Stimulated activated memory B cell treated with anti-CD40 and anti-IgM and Interleukin-4, amounts not matched to agents 10 μg/mL and 1 μg/mL and 100 μg/mL, for 72 hours (primary cell): ENCODE results near the gene PDZK1.
"Not testable (repeated sequence)": the region's sequence is repeated elsewhere in the genome, so short reads cannot be mapped to it uniquely, and the experiment has no call there.

ENCODE experiments used
- ATAC-seq: fragments of 150-1000 bp; cut with Tn5 transposase; 2 replicates; pipeline ENCODE4 v1.10.0; 2021
- H3K27ac Mint-ChIP-seq: one replicate; pipeline ENCODE4 v1.8.0; 2022; ENCODE audit warnings: mild to moderate bottlenecking, mixed read lengths
- H3K27me3 Mint-ChIP-seq: one replicate; pipeline ENCODE4 v1.8.0; 2022; ENCODE audit warnings: mixed read lengths
- H3K36me3 Mint-ChIP-seq: one replicate; pipeline ENCODE4 v1.8.0; 2022; ENCODE audit warnings: mixed read lengths
- H3K4me1 Mint-ChIP-seq: one replicate; pipeline ENCODE4 v1.8.0; 2022; ENCODE audit warnings: mixed read lengths
- H3K4me3 Mint-ChIP-seq: one replicate; pipeline ENCODE4 v1.8.0; 2022; ENCODE audit warnings: mild to moderate bottlenecking, moderate library complexity, mixed read lengths
- H3K9me3 Mint-ChIP-seq: one replicate; pipeline ENCODE4 v1.8.0; 2022; ENCODE audit warnings: mixed read lengths

The PDZK1 gene

DNA sequence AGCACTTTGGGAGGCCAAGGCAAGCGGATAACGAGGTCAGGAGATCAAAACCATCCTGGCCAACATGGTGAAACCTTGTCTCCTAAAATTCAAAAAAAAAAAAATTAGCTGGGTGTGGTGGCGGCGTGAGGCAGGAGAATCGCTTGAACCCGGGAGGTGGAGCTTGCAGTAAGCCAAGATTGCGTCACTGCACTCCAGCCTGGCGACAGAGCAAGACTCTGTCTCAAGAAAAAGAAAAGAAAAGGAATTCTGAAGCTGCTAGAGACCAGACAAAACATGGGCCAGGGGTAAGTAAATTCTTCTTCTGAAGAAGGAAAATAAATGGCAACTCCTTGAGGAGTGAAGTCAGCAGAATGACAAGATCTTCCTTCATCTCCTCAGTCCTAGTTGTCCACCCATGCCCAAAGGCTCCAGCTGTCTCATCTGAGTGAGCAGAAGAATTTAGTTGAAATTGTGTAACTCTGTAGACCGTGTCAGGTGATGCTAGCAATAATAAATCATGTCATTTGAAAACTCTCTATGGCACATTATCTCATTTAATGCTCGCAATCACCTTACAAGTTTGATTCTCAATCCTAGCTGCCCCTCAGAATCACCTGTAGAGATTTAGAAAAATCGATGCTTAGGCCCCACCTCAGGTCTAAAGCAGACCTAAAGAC, 14.3 kb downstream of the PDZK1 start:
- ATAC-seq = no peak
- H3K4me1 Mint-ChIP-seq = peaks cover 12% of the 10 kb centered on the region
- no peaks in the 10 kb centered on the region for H3K9me3 Mint-ChIP-seq
- H3K4me3 Mint-ChIP-seq = no peak overlapping the region
- H3K27me3 Mint-ChIP-seq = no peaks in the 10 kb centered on the region
- no peaks in the 10 kb centered on the region for H3K36me3 Mint-ChIP-seq
- H3K27ac Mint-ChIP-seq = no peak overlapping the region

DNA sequence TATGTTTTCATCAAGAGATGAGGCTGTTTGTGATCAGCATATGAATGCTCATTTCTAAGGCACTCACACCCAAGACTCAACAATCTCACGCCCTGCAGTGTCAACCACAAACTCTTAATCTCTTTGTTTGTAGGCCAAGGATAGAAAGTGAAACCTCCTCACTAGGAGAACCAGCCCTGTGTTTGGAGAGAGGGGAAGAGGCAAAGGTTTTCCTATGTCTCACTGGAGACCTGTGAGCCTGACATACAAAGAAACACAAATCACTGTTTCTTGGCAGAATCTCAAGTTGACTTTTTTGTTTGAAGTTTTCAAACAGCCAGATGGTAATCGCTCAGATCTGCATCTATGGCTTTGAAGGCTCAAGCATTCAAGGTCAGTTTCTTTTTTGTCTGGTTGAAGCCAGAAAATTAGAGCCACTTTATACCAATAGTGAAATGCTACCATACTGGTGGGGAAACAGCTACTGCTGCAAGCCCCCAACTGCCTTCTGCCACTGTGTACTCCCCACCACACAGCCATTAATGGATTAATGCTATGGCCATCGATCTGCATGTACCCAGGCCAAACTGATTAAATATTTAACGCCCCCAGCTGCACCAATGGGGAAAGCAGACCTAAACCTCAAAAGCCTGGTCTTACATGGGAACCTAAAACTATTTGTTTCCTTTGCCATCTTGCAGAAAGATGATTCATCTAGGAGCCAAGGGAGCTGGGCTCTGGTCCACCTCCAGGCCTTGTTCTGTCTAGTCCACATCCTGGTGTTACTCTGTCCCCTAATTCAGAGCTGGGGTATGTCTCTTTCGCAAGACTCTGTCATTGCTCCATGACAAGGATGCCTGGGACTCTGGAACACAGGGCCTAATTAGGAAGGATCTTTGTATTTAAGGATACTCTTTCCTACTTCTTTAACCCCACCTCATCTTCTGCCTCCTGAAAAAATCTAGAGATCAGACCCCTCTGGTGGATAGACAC, 16.3 kb downstream of the PDZK1 start:
- Mint-ChIP-seq H3K9me3 (no peaks in the 10 kb centered on the region), H3K4me1 (peaks cover 12% of the 10 kb centered on the region), H3K4me3 (no peak overlapping the region), H3K27me3 (no peaks in the 10 kb centered on the region), H3K27ac (peak overlapping the region; percentile 59), H3K36me3 (no peaks in the 10 kb centered on the region)
- ATAC-seq = no peak

DNA sequence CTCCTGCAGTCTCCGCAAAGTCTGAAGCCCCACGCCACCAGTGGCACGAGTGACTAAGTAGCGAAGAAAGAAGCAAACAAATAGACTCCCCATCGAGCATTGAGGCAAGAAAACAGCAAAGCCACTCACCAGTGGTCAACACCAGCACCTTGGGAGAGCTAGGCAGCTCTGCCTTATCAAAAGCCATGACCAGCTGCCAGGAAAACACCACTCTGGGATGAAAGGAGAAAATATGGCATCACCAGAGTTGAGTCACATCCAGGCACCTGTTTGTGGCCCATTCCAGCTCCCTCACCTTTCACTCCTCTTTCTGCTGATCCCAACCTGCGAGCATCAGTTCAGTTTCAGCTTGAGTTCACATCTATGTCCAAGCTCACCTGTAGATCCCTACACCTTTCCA, 17.2 kb downstream of the PDZK1 start:
- Mint-ChIP-seq H3K4me1 (peaks cover 12% of the 10 kb centered on the region), H3K27ac (peak overlapping the region; percentile 59), H3K27me3 (no peaks in the 10 kb centered on the region), H3K36me3 (no peaks in the 10 kb centered on the region), H3K9me3 (no peaks in the 10 kb centered on the region), H3K4me3 (no peak overlapping the region)
- ATAC-seq = no peak

DNA sequence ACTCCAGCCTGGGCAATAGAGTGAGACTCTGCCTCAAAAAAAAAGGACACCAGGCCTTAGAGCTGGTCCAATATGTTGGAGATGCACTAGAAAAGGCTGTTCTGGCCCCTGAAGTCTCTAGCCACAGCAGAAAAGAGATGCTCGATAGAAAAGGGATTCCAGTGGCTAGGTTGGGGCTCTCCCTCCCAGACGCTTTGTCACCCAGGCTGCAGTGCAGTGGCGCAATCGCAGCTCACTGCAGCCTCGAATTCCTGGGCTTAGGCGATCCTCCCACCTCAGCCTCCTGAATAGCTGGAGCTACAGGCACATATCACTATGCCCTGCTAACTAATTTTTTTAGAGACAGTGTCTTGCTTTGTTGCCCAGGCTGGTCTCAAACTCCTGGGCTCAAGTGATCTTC, 18.2 kb downstream of the PDZK1 start:
- no peak for ATAC-seq
- Mint-ChIP-seq H3K4me1 (peaks cover 12% of the 10 kb centered on the region), H3K27ac (no peak overlapping the region), H3K36me3 (no peaks in the 10 kb centered on the region), H3K9me3 (no peaks in the 10 kb centered on the region), H3K4me3 (no peak overlapping the region), H3K27me3 (no peaks in the 10 kb centered on the region)

DNA sequence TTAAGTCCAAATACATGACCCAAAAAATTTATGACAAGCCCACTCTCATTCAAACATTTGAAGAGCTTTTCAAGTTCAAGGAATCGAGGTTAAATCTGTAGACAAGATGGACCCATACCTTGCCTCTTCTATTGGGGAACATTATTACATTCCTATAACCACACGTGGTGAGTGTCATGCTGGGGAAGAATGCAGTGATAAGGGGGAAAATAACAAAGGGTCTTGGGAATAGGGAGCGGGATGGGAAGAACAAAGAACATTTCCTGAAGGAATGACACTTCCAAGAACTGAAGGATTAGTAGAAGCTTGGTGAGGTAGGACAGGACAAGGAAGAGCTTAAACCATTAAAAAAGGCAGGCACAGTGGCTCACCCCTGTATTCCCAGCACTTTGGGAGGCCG, 18.8 kb downstream of the PDZK1 start:
- Mint-ChIP-seq H3K4me3 (no peak overlapping the region), H3K9me3 (no peaks in the 10 kb centered on the region), H3K4me1 (peaks cover 12% of the 10 kb centered on the region), H3K27ac (no peak overlapping the region), H3K36me3 (no peaks in the 10 kb centered on the region), H3K27me3 (no peaks in the 10 kb centered on the region)
- ATAC-seq = no peak

DNA sequence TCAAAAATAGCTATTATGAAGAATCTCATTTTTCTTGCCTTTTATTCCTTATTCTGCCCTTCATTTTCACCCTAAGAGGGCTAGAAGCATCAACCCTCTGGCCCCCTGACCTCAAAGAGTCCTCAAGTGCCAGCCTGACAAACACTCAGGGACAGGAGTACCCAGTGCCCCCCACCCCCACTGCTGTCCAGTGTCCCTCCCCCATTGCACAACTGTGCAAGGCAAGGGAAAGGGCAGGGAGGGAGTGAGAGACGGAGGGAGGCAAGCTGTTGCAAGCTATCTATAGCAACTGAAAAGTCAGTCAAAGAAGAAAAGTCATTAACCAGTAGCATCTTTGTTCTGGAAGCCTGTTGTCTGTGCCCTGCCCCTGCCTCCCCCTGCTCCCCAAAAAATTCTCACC, 21.1 kb downstream of the PDZK1 start:
- not testable (repeated sequence) for H3K27ac Mint-ChIP-seq, H3K9me3 Mint-ChIP-seq, H3K4me3 Mint-ChIP-seq, H3K36me3 Mint-ChIP-seq, ATAC-seq, H3K27me3 Mint-ChIP-seq
- peaks cover 12% of the 10 kb centered on the region for H3K4me1 Mint-ChIP-seq

DNA sequence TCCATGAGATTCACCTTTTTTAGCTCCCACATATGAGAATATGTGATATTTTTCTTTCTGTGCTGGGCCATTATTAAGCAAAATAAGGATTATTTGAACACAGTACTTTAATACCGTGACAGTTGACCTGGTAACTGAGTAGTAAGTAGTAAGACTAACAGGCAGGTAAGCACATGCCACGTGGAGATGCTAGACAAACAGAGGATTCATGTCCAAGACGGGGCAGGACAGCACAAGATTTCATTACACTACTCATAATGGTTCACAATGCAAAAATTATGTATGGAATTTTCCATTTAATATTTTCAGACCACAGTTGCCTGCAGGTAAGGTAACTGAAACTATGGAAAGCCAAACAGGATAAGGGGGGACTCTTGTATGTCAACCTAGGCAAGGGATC, 22.3 kb downstream of the PDZK1 start:
- not testable (repeated sequence) for H3K36me3 Mint-ChIP-seq, H3K27ac Mint-ChIP-seq, H3K4me3 Mint-ChIP-seq, H3K4me1 Mint-ChIP-seq, ATAC-seq, H3K9me3 Mint-ChIP-seq, H3K27me3 Mint-ChIP-seq

DNA sequence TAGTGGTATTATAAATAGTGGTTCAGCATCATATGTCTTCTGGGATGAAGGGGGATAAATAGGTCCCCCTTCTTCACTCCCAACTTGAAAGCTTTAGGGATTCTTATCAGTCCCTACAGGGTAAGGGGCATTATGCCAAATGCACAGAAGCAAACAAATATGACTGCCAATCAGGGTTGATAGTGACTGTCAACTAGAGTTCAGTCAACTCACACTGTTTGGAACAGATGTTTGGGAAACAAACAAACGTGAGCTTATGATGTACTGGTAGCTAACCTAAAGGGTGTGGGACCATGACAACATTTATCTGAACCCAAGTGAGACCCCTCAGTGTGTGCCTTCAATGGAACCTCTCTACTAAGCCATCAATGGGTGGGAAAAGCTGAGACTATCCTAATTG, 34.0 kb downstream of the PDZK1 start:
- not testable (repeated sequence) for H3K27ac Mint-ChIP-seq, ATAC-seq, H3K27me3 Mint-ChIP-seq, H3K4me1 Mint-ChIP-seq, H3K9me3 Mint-ChIP-seq, H3K4me3 Mint-ChIP-seq
- H3K36me3 Mint-ChIP-seq = peaks cover 12% of the 10 kb centered on the region

DNA sequence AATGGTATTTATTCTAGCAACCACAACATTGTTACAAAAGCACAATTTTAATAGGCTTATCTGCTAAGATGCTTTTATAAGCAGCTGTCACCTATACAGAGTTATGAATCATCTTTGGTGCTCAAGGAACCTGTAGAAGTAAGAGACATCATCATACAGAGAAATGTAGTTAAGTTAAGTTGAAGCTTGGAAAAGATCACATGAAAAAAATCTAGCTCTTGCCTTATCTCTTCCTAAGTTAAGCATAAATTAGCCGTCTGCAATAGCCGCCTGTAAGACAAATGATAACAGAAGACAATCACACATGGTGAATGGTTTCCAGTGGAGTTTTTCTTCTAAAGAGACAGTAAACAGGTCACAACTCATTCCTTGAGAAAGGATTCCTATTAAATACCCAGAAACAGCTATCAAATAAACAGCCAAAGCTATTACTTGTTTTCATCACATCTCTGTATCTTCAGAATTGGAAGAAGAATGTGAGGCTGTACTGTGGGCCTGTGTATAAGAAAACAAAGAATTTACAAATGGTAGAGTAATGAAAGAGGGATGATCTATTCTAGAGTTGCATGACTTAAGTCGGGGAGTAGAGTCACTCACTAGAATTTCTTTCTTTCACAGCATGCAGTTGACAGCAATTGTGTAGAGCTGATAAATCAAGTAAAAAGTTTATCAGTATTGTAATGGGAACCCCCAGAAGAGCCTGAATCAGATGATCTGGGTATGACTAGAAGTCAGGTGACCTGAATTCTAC, 36.0 kb downstream of the PDZK1 start:
- ATAC-seq, H3K4me3 Mint-ChIP-seq, H3K27ac Mint-ChIP-seq, H3K4me1 Mint-ChIP-seq, H3K27me3 Mint-ChIP-seq, H3K9me3 Mint-ChIP-seq: not testable (repeated sequence)
- H3K36me3 Mint-ChIP-seq = peaks cover 21% of the 10 kb centered on the region

DNA sequence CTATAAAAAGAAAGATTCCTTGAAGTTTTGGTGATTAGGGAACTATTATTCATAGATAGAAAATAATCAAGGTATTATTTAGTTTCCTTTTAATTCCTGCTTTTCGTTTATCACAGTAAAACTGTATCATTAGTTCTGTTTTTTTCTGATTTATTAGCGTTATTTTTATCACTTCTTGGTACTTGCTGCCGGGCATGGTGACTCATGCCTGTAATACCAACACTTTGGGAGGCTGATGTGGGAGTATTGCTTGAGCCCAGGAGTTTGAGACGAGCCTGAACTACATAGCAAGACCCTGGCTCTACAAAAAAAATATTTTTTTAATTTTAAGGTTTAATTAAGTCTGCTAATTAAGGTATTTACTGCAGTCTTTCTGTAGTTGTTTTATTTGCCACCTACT, 42.2 kb downstream of the PDZK1 start:
- H3K4me1 Mint-ChIP-seq, H3K27ac Mint-ChIP-seq, H3K9me3 Mint-ChIP-seq, ATAC-seq, H3K4me3 Mint-ChIP-seq, H3K27me3 Mint-ChIP-seq: not testable (repeated sequence)
- peaks cover 14% of the 10 kb centered on the region for H3K36me3 Mint-ChIP-seq

DNA sequence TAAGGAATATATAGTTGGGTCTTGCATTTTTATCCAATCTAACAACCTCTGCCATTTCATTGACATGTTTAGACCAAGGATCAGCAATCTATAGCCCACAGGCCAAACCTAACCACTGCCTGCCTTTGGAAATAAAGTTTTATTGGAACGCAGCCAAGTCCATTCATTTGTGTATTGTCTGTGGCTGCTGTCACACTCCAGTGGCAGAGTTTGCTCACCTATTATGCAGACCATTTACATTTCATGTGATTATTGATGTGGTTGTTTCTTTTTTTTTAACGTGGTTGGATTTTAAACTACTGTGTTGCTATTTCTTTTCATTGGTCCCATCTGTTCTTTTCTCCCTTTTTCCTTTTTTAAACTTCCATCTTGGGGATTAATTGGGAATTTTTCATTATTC, 44.7 kb downstream of the PDZK1 start:
- not testable (repeated sequence) for H3K9me3 Mint-ChIP-seq, H3K4me3 Mint-ChIP-seq, H3K27me3 Mint-ChIP-seq, H3K27ac Mint-ChIP-seq, ATAC-seq, H3K4me1 Mint-ChIP-seq
- H3K36me3 Mint-ChIP-seq = peaks cover 14% of the 10 kb centered on the region

DNA sequence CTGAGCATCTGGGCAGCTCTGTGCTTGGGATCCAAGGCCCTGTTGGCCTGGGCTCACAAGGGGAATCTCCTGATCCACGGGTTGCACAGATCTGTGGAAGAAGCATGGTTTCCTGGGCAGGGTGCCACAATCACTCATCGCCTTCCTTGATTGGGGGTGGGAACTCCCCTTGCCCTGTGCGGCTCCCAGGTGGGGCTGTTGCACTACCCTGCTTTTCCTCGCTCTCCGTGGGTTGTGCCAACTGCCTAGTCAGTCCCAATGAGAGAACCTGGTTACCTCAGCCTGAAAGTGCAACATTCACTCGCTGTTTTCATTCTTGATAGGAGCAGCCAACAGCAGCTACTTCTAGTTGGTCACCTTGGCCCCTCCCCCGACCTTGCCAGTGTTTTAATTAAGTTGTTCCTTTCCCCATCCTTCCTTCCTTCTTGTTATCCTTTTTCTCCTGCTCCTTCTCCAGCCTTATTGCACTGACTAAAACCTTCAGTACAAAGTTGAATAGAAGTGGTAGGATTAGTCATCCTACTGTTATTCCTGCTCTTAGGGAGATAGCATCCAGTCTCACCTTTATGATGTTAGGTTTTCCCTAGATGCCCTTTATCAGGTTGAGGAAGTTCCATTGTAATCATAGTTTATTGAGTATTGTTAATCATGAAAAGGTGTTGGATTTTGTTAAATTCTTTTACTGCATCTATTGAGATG, 50.8 kb downstream of the PDZK1 start:
- not testable (repeated sequence) for H3K27me3 Mint-ChIP-seq, ATAC-seq, H3K27ac Mint-ChIP-seq, H3K4me3 Mint-ChIP-seq, H3K9me3 Mint-ChIP-seq, H3K4me1 Mint-ChIP-seq
- peaks cover 30% of the 10 kb centered on the region for H3K36me3 Mint-ChIP-seq

DNA sequence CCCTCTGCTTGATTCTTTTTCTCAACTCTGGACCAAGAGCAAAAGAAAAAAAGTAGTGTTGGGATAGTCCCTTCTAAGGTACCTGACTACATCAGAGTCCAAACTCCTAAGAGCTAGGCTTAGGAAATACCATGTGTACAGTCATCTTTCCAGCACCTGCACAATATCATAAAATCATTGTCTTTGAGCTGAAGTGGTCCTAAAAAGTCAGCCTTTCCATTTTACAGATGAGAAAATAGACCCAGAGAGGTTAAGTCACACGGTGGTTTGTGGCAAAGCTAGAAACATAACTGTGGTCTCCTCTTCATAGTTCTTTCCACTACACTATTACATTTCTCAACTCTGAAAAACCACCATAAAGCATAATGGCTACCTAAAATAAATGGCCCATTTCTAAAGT, 63.2 kb downstream of the PDZK1 start:
- H3K27ac Mint-ChIP-seq, H3K9me3 Mint-ChIP-seq, H3K36me3 Mint-ChIP-seq, H3K27me3 Mint-ChIP-seq, H3K4me3 Mint-ChIP-seq, H3K4me1 Mint-ChIP-seq: not testable (repeated sequence)
- peak; percentile 62 for ATAC-seq

DNA sequence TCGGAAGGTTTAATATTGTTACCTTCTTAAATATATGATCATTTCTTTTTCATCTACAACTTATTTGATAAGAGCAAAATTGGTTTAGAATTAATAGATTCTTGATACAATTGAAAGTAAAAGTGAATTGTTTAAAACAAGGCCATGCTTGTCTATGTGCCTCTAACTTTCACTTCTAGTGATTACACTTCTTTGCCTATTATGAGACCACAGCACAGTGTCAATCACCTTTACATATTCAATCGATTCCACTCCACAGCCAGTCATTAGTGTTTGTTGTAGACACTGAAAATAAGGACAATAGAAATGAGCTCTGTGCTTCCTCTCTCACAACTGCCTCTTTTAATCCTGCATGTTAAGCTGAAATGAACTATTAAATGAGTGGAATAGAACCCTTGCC, 65.3 kb downstream of the PDZK1 start:
- ATAC-seq, H3K9me3 Mint-ChIP-seq, H3K27me3 Mint-ChIP-seq, H3K4me1 Mint-ChIP-seq, H3K4me3 Mint-ChIP-seq, H3K27ac Mint-ChIP-seq, H3K36me3 Mint-ChIP-seq: not testable (repeated sequence)

DNA sequence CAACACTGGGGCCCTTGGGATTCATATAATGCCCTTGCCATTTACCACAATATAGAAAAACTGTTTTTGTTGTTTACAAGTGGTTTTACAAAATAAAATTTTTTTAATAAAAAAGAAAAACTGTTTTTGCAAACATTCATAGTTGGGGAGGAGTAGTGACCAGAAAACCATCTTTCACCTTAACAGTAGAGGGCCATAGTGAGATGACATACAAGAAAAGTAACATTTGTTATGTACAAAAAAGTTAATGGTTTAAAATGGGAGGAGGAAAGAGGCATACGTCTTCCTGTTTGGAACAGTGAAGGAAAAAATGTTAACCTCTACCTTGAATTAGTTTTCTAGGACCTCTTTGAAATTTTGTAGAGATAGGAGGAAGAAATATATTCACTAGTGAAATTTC, 70.9 kb downstream of the PDZK1 start:
- H3K4me1 Mint-ChIP-seq, H3K4me3 Mint-ChIP-seq, ATAC-seq, H3K9me3 Mint-ChIP-seq, H3K27ac Mint-ChIP-seq, H3K36me3 Mint-ChIP-seq, H3K27me3 Mint-ChIP-seq: not testable (repeated sequence)
